Endothelial cell of umbilical vein (primary cell): ENCODE data around the gene MBNL2. TPM values are rescaled to one million over a fixed set of nuclear protein-coding genes. Genes with fewer than 3 reads are reported as not detected.

Source experiments
- BruUV-seq: library from RNA; stranded (reverse); fragments of 400-500 nt; replicated peaks from 2 replicates; lab custom pipeline; 2021; lab: Mats Ljungman, UMichigan
- CTCF ChIA-PET: fragments of 300-600, 350-600 bp; sonication (Branson Sonifier 250); formaldehyde crosslinking; loops from one replicate; lab custom pipeline; 2021; ENCODE audit warnings: antibody characterized with exemption, inconsistent platforms; lab: Charles Lee
- POLR2A ChIA-PET: fragments of 300-600, 350-600 bp; sonication (Branson Sonifier 250); formaldehyde crosslinking; loops from one replicate; lab custom pipeline; 2021; ENCODE audit warnings: antibody characterized with exemption, inconsistent platforms; lab: Charles Lee
- DNase-seq: peaks from one replicate; pipeline ENCODE4 v3.0.0-alpha.2; 2011; ENCODE audit warnings: low read depth, low spot score
- FAIRE-seq: peaks from 2 replicates; lab custom pipeline; 2011; peaks lifted over from hg19 to GRCh38; lab: Jason Lieb, UNC
- H2AFZ ChIP-seq: 2 replicates; pipeline ENCODE4 v1.6.0; 2012; ENCODE audit warnings: low read depth, low read length, control low read depth, inconsistent platforms
- H3K27ac ChIP-seq: 2 replicates; pipeline ENCODE4 v1.5.1; 2011; ENCODE audit warnings: low read depth, mild to moderate bottlenecking, control low read depth, low read length, moderate library complexity; ENCODE audit not compliant: insufficient read depth
- H3K27me3 ChIP-seq, 2 experiments: 2 replicates each; pipeline versions ENCODE4 v1.6.0 to v1.6.1; 2011; ENCODE audit warnings: low read length in 2 of 2, mixed read lengths in 1 of 2; ENCODE audit not compliant: control insufficient read depth in 2 of 2, insufficient read depth in 2 of 2
- H3K36me3 ChIP-seq, 2 experiments: 2 replicates in 1 of 2; 3 replicates in 1 of 2; pipeline ENCODE4 v1.5.1; 2011; ENCODE audit warnings: low read length in 2 of 2, mild to moderate bottlenecking in 1 of 2, moderate library complexity in 1 of 2; ENCODE audit not compliant: control insufficient read depth in 2 of 2, insufficient read depth in 2 of 2; ENCODE audit errors: extremely low read depth in 1 of 2
- H3K4me1 ChIP-seq: 3 replicates; pipeline ENCODE4 v1.5.1; 2011; ENCODE audit warnings: mild to moderate bottlenecking, low read length; ENCODE audit not compliant: control insufficient read depth, insufficient read depth; ENCODE audit errors: extremely low read depth
- H3K4me2 ChIP-seq: 2 replicates; pipeline ENCODE4 v1.6.1; 2011; ENCODE audit warnings: low read length, control low read depth, mixed read lengths; ENCODE audit not compliant: insufficient read depth
- H3K4me3 ChIP-seq, 3 experiments: fragments of 200-600 bp in 1 of 3; sonication (generic), shearing (Covaris generic) in 1 of 3; replicated peaks in 1 of 3; 2 replicates each; pipeline ENCODE4 v1.5.1; 2011 to 2016; ENCODE audit warnings: control low read depth in 3 of 3, low read length in 3 of 3, mild to moderate bottlenecking in 2 of 3, inconsistent platforms in 1 of 3, low read depth in 1 of 3, moderate library complexity in 1 of 3; ENCODE audit not compliant: insufficient read depth in 1 of 3
- H3K79me2 ChIP-seq: 2 replicates; pipeline ENCODE4 v1.6.0; 2012; ENCODE audit warnings: low read length, inconsistent platforms; ENCODE audit not compliant: control insufficient read depth, insufficient read depth
- H3K9ac ChIP-seq: replicated peaks from 2 replicates; pipeline ENCODE3; 2011; ENCODE audit warnings: low read length, control low read depth; ENCODE audit not compliant: insufficient read depth; ENCODE audit errors: extremely low read depth
- H3K9me1 ChIP-seq: replicated peaks from 3 replicates; pipeline ENCODE4 v1.6.0; 2011; ENCODE audit warnings: mild to moderate bottlenecking, low read length; ENCODE audit not compliant: control insufficient read depth, insufficient read depth; ENCODE audit errors: extremely low read depth
- H3K9me3 ChIP-seq: replicated peaks from 2 replicates; pipeline ENCODE4 v1.5.1; 2012; ENCODE audit warnings: low read length, inconsistent platforms; ENCODE audit not compliant: control insufficient read depth, insufficient read depth
- H4K20me1 ChIP-seq: replicated peaks from 2 replicates; pipeline ENCODE3; 2011; ENCODE audit warnings: mild to moderate bottlenecking, low read length; ENCODE audit not compliant: control insufficient read depth, insufficient read depth; ENCODE audit errors: extremely low read depth
- CTCF ChIP-seq, 2 donors: IDR thresholded peaks; 1 replicate in 1 of 2; 2 replicates in 1 of 2; pipeline ENCODE4 v1.5.1; 2011; ENCODE audit warnings: low read length in 2 of 2, mild to moderate bottlenecking in 2 of 2, moderate library complexity in 2 of 2, control low read depth in 1 of 2, inconsistent platforms in 1 of 2, low read depth in 1 of 2; ENCODE audit not compliant: insufficient read depth in 1 of 2; ENCODE audit errors: extremely low read depth in 1 of 2
- EZH2 ChIP-seq: IDR thresholded peaks from 2 replicates; pipeline ENCODE4 v1.6.1; 2012; ENCODE audit warnings: borderline replicate concordance, low read depth, mild to moderate bottlenecking, moderate library complexity, low read length, inconsistent platforms; ENCODE audit not compliant: severe bottlenecking
- FOS ChIP-seq: IDR thresholded peaks from 2 replicates; pipeline ENCODE4 v1.6.1; 2011; ENCODE audit warnings: mild to moderate bottlenecking, low read length, moderate library complexity, borderline replicate concordance; ENCODE audit not compliant: insufficient read depth
- GATA2 ChIP-seq: IDR thresholded peaks from 2 replicates; pipeline ENCODE4 v1.7.0; 2011; ENCODE audit warnings: low read depth, mild to moderate bottlenecking, moderate library complexity, mixed read lengths, low read length; ENCODE audit not compliant: insufficient read length, insufficient read depth
- JUN ChIP-seq: IDR thresholded peaks from 2 replicates; pipeline ENCODE4 v1.6.1; 2011; ENCODE audit warnings: borderline replicate concordance, low read depth; ENCODE audit not compliant: insufficient read length, insufficient read depth
- MAX ChIP-seq: IDR thresholded peaks from 2 replicates; pipeline ENCODE4 v1.6.1; 2011; ENCODE audit not compliant: insufficient read depth, insufficient read length
- MYC ChIP-seq: IDR thresholded peaks from one replicate; pipeline ENCODE4 v1.6.1; 2011; ENCODE audit warnings: mild to moderate bottlenecking, low read depth, low read length
- POLR2A ChIP-seq: IDR thresholded peaks from 2 replicates; pipeline ENCODE4 v1.6.1; 2012; ENCODE audit warnings: low read depth, mild to moderate bottlenecking, control low read depth, low read length
- dilution Hi-C: fragments of 300-500 bp; cut with MboI; formaldehyde crosslinking; loops from one replicate; pipeline ENCODE4 v1.15.0; 2019; ENCODE audit warnings: low sequenced_read_pairs; ENCODE audit not compliant: extremely low pct_ligation_motif_present
- intact Hi-C: fragments of 100-400 bp; cut with micrococcal nuclease; formaldehyde crosslinking; loops from one replicate; pipeline ENCODE4 v1.10.0; 2022
- polyA plus RNA-seq, 4 experiments: library from polyadenylated mRNA; depleted of rRNA in 3 of 4; stranded (reverse) in 3 of 4; unstranded in 1 of 4; fragments of >200 nt; gene quantifications; 2 replicates each; pipeline versions ENCODE4 v1.2.1 to v1.2.3, GENCODE V29; 2011 to 2012; ENCODE audit warnings: missing spikeins in 1 of 4
- total RNA-seq: library from RNA; stranded (reverse); gene quantifications from 2 replicates; pipeline ENCODE4 v1.2.3, GENCODE V29; 2021

The MBNL2 gene
- total and polyA plus RNA-seq, 2 donors (not counting 3 experiments of a cell fraction or from before 2014, with no cell fraction given): 32.9 to 76.5 TPM

GRCh38 chr13:97429681-97430081 lies 207.5 kb downstream of the MBNL2 start:
- Histone ChIP-seq H3K79me2 (peaks cover 4% of the 10 kb centered on the region), H3K36me3 (no peaks in the 10 kb centered on the region), H3K4me2 (no peak overlapping the region), H2AFZ (no peak overlapping the region), H3K9me1 (no peaks in the 10 kb centered on the region), H3K27ac (no peak overlapping the region), H3K4me1 (peaks cover 5% of the 10 kb centered on the region), H4K20me1 (no peaks in the 10 kb centered on the region), H3K27me3 (peaks cover 0 to 3% of the 10 kb centered on the region in 2 experiments), H3K9ac (no peak overlapping the region), H3K9me3 (no peaks in the 10 kb centered on the region), H3K4me3 (no peak overlapping the region)
- no peak for DNase-seq
- no peak for FAIRE-seq
- TF ChIP-seq FOS: no peak
- no peak for TF ChIP-seq JUN
- TF ChIP-seq POLR2A: no peak
- no peak for TF ChIP-seq MAX
- TF ChIP-seq EZH2: no peak
- no peak for TF ChIP-seq CTCF (IDR thresholded peaks at IDR 0.05; ENCODE audit: extremely low read depth in 1 of 2, insufficient read depth in 1 of 2, low read depth in 1 of 2, low read length in 2 of 2)
- no peak for TF ChIP-seq MYC
- no peak for TF ChIP-seq GATA2
- intact Hi-C loops: loop anchor here (10.0 kb wide), 1 partner anchor 1375 kb away; the partner anchor contains the start of gene UGGT2
- ChIA-PET POLR2A (no interaction called here), CTCF (no interaction called here)
- dilution Hi-C loops: no loop called here
- no TSS peak for BruUV-seq
